Measurements from ENCODE around the gene FOLR2. TPM values are rescaled to one million over a fixed set of nuclear protein-coding genes. Genes with fewer than 3 reads are reported as not detected.

The FOLR2 gene
- total RNA-seq, 1 donor from 2014 or later = not detected

DNA sequence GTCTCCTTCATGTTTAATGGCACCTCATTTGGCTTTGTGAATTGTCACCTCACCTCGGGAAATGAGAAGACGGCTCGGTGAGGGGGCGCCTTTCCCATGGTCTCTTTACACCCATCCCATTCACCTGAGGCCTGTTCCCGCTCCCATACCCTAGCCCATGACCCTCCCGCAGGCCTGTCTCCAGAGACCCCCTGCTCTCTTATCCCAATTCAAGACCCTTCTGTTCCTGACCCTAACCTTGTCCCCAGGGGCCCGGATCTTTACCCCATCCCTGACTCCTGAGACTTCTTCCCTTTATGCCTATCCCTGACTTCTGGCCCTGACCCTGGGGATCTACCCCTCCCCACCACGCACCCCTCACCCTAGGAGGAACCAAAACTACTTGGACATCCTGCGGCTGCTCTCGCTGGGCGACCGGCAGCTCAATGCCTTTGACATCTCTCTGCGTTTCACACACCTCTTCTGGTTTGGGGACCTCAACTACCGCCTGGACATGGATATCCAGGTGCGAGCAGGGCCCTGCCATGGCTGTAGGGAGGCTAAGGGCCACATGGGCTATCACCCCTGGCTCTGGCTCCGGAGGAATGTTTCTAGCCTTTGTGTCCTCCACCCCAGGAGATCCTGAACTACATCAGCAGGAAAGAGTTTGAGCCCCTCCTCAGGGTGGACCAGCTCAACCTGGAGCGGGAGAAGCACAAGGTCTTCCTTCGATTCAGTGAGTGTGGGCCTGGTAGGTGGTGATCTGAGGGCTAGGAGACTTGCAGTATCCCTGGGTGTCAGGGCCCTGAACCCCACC is 15.9 kb downstream of the FOLR2 start:
- H3K27ac Mint-ChIP-seq (ENCODE audit: unreplicated experiment) = peak overlapping the region; percentile 14
- no peaks in the 10 kb centered on the region for H3K27me3 Mint-ChIP-seq (ENCODE audit: unreplicated experiment)
- H3K9me3 Mint-ChIP-seq (ENCODE audit: unreplicated experiment) = no peaks in the 10 kb centered on the region
- H3K4me1 Mint-ChIP-seq (ENCODE audit: unreplicated experiment) = peaks cover 18% of the 10 kb centered on the region
- no peak overlapping the region for H3K4me3 Mint-ChIP-seq (ENCODE audit: unreplicated experiment)
- peak; percentile 64 for DNase-seq (ENCODE audit: extremely low spot score, unreplicated experiment)
- TF ChIP-seq, protein P1, sequence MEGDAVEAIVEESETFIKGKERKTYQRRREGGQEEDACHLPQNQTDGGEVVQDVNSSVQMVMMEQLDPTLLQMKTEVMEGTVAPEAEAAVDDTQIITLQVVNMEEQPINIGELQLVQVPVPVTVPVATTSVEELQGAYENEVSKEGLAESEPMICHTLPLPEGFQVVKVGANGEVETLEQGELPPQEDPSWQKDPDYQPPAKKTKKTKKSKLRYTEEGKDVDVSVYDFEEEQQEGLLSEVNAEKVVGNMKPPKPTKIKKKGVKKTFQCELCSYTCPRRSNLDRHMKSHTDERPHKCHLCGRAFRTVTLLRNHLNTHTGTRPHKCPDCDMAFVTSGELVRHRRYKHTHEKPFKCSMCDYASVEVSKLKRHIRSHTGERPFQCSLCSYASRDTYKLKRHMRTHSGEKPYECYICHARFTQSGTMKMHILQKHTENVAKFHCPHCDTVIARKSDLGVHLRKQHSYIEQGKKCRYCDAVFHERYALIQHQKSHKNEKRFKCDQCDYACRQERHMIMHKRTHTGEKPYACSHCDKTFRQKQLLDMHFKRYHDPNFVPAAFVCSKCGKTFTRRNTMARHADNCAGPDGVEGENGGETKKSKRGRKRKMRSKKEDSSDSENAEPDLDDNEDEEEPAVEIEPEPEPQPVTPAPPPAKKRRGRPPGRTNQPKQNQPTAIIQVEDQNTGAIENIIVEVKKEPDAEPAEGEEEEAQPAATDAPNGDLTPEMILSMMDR (IDR thresholded peaks at IDR 0.05) = no peak
- peaks cover 51% of the 10 kb centered on the region for H3K36me3 Mint-ChIP-seq (ENCODE audit: unreplicated experiment)

- peak; percentile 64 for DNase-seq (ENCODE audit: extremely low spot score, unreplicated experiment)
- TF ChIP-seq, protein P1 (IDR thresholded peaks at IDR 0.05) = no peak
- Mint-ChIP-seq H3K27ac (ENCODE audit: unreplicated experiment) (no peak overlapping the region), H3K9me3 (ENCODE audit: unreplicated experiment) (no peaks in the 10 kb centered on the region), H3K4me1 (ENCODE audit: unreplicated experiment) (peaks cover 15% of the 10 kb centered on the region), H3K4me3 (ENCODE audit: unreplicated experiment) (no peak overlapping the region), H3K27me3 (ENCODE audit: unreplicated experiment) (no peaks in the 10 kb centered on the region), H3K36me3 (ENCODE audit: unreplicated experiment) (peaks cover 51% of the 10 kb centered on the region)
Observed at GRCh38 chr11:72233056-72233772, 16.6 kb downstream of the FOLR2 start.

- no peaks in the 10 kb centered on the region for H3K9me3 Mint-ChIP-seq (ENCODE audit: unreplicated experiment)
- peaks cover 15% of the 10 kb centered on the region for H3K4me1 Mint-ChIP-seq (ENCODE audit: unreplicated experiment)
- H3K36me3 Mint-ChIP-seq (ENCODE audit: unreplicated experiment) = peaks cover 52% of the 10 kb centered on the region
- TF ChIP-seq, protein P1 (IDR thresholded peaks at IDR 0.05) = no peak
- H3K27me3 Mint-ChIP-seq (ENCODE audit: unreplicated experiment) = no peaks in the 10 kb centered on the region
- no peak overlapping the region for H3K4me3 Mint-ChIP-seq (ENCODE audit: unreplicated experiment)
- DNase-seq (ENCODE audit: extremely low spot score, unreplicated experiment) = peak; percentile 59
- H3K27ac Mint-ChIP-seq (ENCODE audit: unreplicated experiment) = peak overlapping the region; percentile 50
Observed at GRCh38 chr11:72233773-72234513, 17.3 kb downstream of the FOLR2 start.

DNA sequence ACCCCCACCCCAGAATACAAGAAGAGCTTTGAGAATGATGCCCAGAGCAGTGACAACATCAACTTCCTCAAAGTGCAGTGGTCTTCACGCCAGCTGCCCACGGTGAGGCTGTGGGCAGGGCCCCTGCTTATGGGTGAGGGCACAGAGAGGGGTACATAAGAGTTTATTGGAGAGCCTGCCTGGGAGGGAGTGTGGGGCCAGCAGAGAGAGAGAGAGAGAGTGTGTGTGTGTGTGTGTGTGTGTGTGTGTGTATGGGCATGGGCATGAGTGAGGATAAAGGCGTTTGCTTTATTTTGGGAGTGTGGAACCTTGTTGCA is 17.9 kb downstream of the FOLR2 start:
- TF ChIP-seq, protein P1 (IDR thresholded peaks at IDR 0.05) = no peak
- no peaks in the 10 kb centered on the region for H3K27me3 Mint-ChIP-seq (ENCODE audit: unreplicated experiment)
- no peak overlapping the region for H3K4me3 Mint-ChIP-seq (ENCODE audit: unreplicated experiment)
- no peaks in the 10 kb centered on the region for H3K9me3 Mint-ChIP-seq (ENCODE audit: unreplicated experiment)
- peak; percentile 63 for DNase-seq (ENCODE audit: extremely low spot score, unreplicated experiment)
- peaks cover 47% of the 10 kb centered on the region for H3K36me3 Mint-ChIP-seq (ENCODE audit: unreplicated experiment)
- H3K27ac Mint-ChIP-seq (ENCODE audit: unreplicated experiment) = no peak overlapping the region
- H3K4me1 Mint-ChIP-seq (ENCODE audit: unreplicated experiment) = peaks cover 19% of the 10 kb centered on the region

GRCh38 chr11:72234920-72235319 is 18.3 kb downstream of the FOLR2 start:
- no peak for DNase-seq (ENCODE audit: extremely low spot score, unreplicated experiment)
- Mint-ChIP-seq H3K27ac (ENCODE audit: unreplicated experiment) (no peak overlapping the region), H3K9me3 (ENCODE audit: unreplicated experiment) (no peaks in the 10 kb centered on the region), H3K27me3 (ENCODE audit: unreplicated experiment) (no peaks in the 10 kb centered on the region), H3K4me1 (ENCODE audit: unreplicated experiment) (peaks cover 20% of the 10 kb centered on the region), H3K36me3 (ENCODE audit: unreplicated experiment) (peaks cover 47% of the 10 kb centered on the region), H3K4me3 (ENCODE audit: unreplicated experiment) (no peak overlapping the region)
- TF ChIP-seq, protein P1 (IDR thresholded peaks at IDR 0.05) = no peak

Data from osteocyte (in vitro differentiated cells).